Stimulated activated CD4-positive, alpha-beta T cell treated with anti-CD3 and anti-CD28 coated beads, Interleukin-15, amount 100 ng/mL, for 1 hour (primary cell): Measurements from ENCODE around the gene CITED2.

Experiments used
- DNase-seq, 2 donors: peaks; one replicate each; pipeline ENCODE4 v3.0.0-alpha.2; 2020; ENCODE audit warnings: low read depth in 1 of 2, low spot score in 1 of 2

CITED2 gene

GRCh38 chr6:139386404-139386803, 12.0 kb upstream of the CITED2 start:
- DNase-seq = no peak

- DNase-seq = no peak
Observed at GRCh38 chr6:139381216-139381865, 6.9 kb upstream of the CITED2 start.

- DNase-seq = no peak
Observed at GRCh38 chr6:139380611-139381010, 6.2 kb upstream of the CITED2 start.

- DNase-seq = no peak
Observed at GRCh38 chr6:139380168-139380567, 5.7 kb upstream of the CITED2 start.

GRCh38 chr6:139378882-139379341, 4.5 kb upstream of the CITED2 start:
- no peak for DNase-seq

- DNase-seq = no peak
Observed at GRCh38 chr6:139378226-139378625, 3.8 kb upstream of the CITED2 start.

- DNase-seq = no peak
Observed at GRCh38 chr6:139376604-139377218, 2.3 kb upstream of the CITED2 start.

- no peak for DNase-seq
Observed at GRCh38 chr6:139376017-139376330, 1.5 kb upstream of the CITED2 start.

GRCh38 chr6:139375226-139376016, 973 bp upstream of the CITED2 start:
- DNase-seq = peak; percentile 64 to 75

GRCh38 chr6:139373928-139374356, 506 bp downstream of the CITED2 start:
- DNase-seq = no peak

GRCh38 chr6:139373154-139373927, 1.1 kb downstream of the CITED2 start:
- DNase-seq = peak; percentile 48 to 52

- DNase-seq = no peak
Observed at GRCh38 chr6:139372326-139373153, 1.9 kb downstream of the CITED2 start.

- DNase-seq = no peak
Observed at GRCh38 chr6:139371421-139372203, 2.8 kb downstream of the CITED2 start.

GRCh38 chr6:139370999-139371345, 3.5 kb downstream of the CITED2 start:
- no peak for DNase-seq

GRCh38 chr6:139370283-139370998, 4.0 kb downstream of the CITED2 start:
- no peak for DNase-seq

- no peak for DNase-seq
Observed at GRCh38 chr6:139369568-139370282, 4.7 kb downstream of the CITED2 start.

- no peak for DNase-seq
Observed at GRCh38 chr6:139369068-139369467, 5.4 kb downstream of the CITED2 start.

GRCh38 chr6:139368661-139369060, 5.8 kb downstream of the CITED2 start:
- DNase-seq = no peak
